ENCODE results near the gene FAM13A.
"Not testable (repeated sequence)": the region's sequence is repeated elsewhere in the genome, so short reads cannot be mapped to it uniquely, and the experiment has no call there.

The FAM13A gene

DNA sequence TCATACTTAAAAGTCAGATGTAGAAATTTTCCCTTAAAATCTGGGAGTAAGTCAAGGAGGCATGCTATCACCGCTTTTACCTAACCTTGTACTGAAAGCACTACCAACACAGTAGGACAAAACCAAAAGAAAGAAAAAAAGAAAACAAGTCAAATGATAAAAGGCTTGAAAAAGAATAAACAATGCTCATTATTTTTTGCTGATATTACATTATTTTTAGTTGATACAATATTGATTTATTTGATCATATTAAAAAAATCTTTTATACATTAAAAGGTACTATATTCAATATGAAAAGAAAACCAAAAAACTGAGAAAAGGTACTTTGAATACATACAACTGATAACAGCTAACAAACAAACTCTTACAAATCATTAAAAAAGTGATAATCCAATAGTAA is 164.3 kb downstream of the FAM13A start:
- no peak for DNase-seq

GRCh38 chr4:88891636-88892035 is 165.3 kb downstream of the FAM13A start:
- DNase-seq: no peak

DNA sequence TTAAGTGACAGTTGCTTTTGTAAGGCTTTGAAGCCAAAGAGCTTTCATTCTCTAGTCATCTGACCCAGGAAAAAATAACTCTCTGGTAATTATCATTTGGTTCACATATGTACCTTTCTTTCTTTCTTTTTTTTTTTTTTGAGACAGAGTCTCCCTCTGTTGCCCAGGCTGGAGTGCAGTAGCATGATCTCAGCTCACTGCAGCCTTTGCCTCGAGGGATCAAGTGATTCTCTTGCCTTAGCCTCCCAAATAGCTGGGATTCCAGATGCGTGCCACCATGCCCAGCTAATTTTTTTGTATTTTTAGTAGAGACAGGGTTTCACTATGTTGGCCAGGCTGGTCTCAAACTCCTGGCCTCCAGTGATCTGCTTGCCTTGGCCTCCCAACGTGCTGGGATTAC is 169.6 kb downstream of the FAM13A start:
- DNase-seq: not testable (repeated sequence)

DNA sequence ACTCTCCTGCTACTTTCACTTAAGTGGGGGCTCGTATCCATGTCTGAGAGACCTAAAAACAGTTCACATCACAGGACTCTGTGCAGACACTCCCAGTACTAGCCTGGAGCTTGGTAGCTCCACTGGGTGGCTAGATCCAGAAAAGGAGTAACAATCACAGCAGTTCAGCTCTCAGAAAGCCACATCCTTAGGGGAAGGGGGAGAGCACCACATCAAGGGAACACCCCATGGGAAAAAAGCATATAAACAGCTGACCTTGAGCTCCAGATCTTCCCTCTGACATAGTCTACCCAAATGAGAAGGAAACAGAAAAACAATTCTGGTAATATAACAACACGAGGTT is 175.8 kb downstream of the FAM13A start:
- DNase-seq: no peak

DNA sequence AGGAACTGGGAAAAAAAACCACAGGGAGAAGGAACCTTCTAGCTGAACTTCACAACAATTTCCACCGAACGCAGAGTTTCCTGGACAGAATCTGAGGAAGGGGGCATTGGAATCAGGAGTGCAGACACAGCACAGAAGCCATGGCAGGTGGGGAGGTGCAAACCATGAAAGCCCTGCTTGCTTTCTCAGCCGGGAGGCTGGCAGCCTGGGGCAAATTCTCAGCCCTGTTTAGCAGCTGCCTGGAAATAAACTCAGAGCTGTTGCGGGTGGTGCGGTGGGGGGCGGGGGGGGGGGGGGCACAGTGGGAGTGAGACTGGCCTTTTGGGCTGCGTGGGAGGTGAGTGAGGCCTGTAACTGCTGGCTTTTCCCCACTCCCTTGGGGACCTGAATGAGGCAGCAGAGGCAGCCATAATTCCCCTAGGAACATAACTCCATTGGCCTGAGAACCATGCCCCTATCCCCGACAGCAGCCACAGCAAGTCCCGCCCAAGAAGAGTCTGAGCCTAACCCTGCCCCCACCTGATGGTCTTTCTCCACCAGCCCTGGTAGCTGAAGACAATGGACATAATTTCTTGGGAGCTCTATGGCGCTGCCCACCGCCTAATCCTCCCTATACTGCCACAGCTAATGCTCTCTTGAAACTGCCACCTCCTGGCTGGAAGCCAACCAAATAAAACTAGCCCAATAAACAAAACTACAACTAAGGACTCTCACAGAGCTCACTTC is 176.3 kb downstream of the FAM13A start:
- no peak for DNase-seq

DNA sequence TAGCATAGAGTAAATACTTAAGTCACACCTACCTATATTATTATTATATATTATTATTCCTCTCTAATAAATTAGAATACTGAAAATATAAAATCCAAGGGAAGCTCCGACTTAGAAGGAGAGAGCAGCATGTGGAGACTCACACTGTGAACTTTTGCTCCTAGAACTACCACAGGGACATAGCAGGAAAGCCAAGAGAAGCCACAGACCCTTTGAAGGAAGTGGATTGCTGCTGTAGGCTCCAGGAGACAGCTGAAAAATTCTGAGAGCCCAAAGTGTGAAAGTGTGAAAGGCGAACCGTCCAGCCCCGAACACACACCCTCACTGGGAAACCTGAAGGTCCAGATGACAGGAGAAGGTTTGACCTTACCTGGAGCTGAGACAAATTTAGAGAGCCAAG is 177.0 kb downstream of the FAM13A start:
- DNase-seq: no peak

GRCh38 chr4:88878642-88879041 is 178.3 kb downstream of the FAM13A start:
- DNase-seq: no peak

DNA sequence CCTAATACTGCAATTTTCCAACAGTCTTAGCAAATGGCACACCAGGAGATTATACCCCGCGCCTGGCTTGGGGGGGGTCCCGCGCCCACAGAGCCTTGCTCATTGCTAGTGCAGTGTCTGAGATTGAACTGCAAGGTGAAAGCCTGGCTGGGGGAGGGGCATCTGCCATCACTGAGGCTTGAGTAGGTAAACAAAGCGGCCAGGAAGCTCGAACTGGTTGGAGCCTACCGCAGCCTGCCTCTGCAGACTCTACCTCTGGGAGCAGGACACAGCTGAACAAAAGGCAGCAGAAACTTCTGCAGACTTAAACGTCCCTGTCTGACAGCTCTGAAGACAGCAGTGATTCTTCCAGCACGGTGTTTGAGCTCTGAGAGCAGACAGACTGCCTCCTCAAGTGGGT is 186.6 kb downstream of the FAM13A start:
- no peak for DNase-seq

- DNase-seq: no peak
Measured at GRCh38 chr4:88868510-88868909, 188.5 kb downstream of the FAM13A start.

DNA sequence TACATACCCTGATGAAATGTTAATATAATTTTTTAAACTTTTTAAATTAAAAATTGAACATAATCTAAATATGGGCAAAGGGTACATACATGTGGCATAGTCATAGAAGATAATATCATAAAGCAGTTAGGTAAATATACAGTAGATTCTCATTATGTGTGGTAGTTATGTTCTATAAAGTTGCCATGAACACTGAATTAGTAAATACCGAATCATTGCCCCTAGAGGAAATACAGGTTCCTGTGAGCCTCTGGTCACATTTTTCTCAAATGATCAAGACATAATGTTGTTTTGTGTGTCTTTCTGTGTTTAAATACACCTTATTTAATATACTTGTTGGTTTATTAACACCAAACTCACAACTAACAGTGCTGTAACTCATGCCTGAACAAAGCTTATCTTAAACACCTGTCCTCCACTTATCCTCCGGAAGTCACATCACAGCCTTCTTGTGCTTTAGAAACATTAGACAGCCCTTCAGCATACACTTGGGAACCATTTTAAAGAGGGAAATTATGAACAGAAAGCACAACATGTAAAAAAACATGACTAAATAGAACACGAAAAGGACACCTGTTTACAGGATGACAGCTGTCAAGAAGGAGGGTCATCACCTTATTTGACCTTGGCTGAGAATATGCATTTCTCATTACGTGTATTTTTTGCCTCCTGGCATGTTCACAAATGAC is 190.0 kb downstream of the FAM13A start:
- peak in 1 of 2 experiments; percentile 18 for DNase-seq

- DNase-seq: no peak
Measured at GRCh38 chr4:88865466-88865865, 191.5 kb downstream of the FAM13A start.

DNA sequence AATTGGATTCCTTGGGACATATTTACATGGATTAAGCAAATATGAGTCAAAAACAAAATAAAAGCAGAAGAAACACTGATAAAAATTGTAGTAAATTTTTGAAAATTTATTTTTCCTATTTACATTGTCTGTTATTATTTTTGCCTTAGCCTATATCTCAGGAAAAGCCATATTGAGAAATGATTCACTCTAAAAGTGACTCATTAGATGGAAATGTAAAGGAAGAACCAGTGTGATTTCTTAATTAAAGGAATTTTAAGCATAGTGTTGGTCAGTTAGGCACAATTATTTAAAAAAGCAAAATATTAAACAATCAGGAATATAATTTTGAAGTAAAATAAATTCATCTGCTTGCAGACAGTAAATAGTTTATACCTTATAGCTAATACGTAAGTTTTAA is 191.9 kb downstream of the FAM13A start:
- peak in 1 of 2 experiments; percentile 3 for DNase-seq

DNA sequence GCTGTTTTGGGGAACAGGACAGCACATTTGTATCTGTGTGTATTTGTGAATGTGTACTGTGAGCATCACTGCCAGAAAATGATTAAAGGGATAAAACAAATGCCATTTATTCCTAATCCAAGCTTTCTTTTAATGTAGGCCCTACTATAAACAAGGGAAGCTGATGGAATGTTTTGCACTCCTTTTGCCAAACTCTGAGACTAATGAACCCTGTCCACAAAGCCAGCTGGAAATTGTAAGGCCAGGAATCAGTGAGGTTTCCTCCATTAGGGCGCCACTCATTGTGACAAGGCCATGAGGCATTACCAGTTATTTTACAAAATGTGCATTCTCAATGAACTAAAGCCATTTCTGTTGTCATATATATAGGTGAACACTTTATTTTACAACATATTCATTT is 196.4 kb downstream of the FAM13A start:
- DNase-seq: no peak

GRCh38 chr4:88859191-88859812 is 197.7 kb downstream of the FAM13A start:
- no peak for DNase-seq

DNA sequence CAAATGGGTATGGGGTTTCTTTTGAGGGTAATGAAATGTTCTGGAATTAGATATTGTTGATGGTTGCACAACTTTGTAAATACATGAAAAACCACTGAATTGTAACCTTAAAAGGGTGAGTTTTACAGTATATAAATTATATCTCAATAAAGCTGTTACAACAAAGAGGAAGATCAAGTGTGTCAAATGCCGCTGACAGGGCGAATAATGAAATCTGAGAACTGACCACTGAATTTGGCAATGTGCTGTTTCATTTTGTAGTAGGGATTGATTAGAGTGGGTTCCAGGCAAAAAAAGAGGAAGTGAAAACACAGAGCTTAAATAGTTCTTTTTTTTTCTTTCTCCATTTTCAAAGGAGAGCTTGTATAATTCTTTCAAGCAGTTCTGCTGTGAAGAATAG is 198.2 kb downstream of the FAM13A start:
- no peak for DNase-seq

DNA sequence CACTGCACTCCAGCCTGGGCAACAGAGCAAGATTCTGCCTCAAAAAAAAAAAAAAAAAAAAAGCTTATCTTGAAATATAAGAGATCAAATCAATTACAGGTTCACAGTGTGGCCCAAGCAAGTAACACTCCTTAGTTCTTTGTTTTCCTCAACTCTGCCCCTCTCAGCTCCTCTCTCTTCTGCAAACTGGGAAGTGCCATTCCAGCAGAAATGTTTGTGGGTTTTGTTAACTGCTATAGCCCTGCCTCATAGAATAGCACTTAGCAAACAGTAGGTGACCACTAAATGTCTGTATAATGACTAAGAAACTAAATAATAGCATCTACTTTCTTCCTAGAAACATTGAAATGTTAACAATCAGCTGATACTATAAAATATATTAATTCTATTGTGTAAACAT is 199.4 kb downstream of the FAM13A start:
- no peak for DNase-seq

- DNase-seq: no peak
Measured at GRCh38 chr4:88854481-88854880, 202.5 kb downstream of the FAM13A start.

DNA sequence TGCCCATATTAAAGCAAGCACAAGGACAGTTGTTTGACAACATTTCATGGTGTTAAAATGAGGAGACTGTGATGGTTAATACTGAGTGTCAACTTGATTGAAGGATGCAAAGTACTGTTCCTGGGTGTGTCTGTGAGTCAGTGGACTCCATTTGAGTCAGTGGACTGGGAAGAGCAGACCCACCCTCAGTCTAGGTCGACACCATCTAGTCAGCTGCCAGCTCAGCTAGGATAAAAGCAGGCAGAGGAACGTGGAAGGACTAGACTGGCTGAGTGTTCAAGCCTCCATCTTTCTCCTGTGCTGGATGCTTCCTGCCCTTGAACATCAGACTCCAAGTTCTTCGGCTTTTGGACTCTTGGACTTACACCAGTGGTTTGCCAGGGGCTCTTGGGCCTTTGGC is 203.4 kb downstream of the FAM13A start:
- not testable (repeated sequence) for DNase-seq

- no peak for DNase-seq
Measured at GRCh38 chr4:88846206-88846790, 210.7 kb downstream of the FAM13A start.

DNA sequence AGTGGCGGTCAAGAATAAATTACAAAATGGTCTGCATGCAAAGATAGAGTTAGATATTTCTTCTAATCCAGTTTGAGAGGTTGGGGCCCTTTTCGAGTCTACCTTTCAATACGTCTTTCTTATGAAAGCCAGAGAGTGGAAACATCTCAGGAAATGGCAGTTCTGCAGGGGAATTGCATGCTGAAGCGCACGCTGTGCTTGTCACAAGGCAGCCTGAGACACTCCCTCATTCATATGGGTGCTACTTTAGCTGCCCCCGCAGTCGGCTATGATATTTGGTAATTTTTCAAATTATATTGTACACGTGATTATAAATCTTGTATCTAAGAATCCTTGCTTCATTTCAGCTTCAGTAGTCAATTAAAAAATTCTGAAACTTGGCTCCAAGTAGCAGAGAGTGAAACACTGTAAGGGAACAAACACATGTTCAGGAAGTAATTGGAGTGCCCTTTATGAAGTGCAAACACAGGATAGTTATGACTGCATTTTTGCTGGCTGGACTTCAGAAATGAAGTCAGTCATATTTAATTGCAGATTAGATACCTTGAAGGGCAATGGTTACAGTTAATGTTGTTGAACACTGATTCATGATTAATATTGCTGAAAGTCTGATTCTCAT is 213.8 kb downstream of the FAM13A start:
- no peak for DNase-seq

DNA sequence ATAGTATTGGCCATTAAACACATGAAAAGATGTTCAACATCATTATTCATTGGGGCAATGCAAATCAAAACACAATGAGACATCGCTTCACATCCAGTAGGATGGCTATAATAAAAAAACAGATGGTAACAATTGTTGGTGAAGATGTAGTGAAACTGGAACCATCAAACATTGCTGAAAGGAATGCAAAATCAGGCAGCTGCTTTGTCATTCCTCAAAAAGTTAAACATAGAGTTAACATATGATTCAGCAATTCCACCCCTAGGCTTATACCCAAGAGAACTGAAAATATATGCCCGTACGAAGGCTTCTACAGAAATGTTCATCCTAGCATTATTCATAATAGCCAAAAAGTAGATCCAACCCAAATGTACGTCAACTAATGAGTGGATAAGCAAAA is 215.3 kb downstream of the FAM13A start:
- no peak for DNase-seq

GRCh38 chr4:88836216-88836615 is 220.8 kb downstream of the FAM13A start:
- DNase-seq: no peak

DNA sequence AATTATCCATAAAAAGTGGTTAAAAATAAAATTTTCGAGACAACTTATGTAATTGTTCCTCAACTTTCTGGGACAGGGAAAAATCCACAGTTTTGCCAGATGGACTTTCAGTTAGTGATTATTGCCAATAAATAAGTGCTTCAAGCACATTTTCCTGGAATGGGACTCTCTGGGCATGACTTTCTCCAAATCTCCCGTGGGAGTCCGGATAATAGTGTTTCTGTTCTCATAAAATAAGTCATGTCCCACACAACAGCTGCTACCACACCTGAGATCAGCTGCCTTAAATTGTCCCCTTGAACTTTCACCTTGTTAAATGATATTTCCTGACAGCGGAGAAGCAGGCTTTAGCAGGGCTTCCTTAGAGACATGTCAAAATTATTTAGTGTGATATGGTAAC is 226.0 kb downstream of the FAM13A start:
- DNase-seq: no peak

DNA sequence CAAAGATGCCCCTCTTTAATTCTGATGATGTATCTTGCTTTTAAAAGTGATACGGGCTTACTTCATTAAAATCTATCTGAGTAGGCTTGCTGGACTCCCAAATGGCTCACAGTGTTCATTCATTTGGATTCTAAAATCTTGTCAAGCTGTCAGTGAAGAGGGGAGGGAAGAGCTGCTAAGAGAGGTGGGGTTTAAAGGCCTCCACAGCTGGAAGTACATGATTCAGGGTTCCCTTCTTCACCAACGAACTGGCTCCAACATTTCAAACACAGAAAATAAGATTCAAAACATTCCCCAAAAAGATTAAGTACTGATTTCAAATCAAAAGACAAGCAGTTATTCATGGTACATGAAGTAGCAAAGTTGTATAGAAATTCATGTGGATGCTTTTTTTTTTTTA is 226.4 kb downstream of the FAM13A start:
- no peak for DNase-seq
